HepG2 (cell line): Measurements from ENCODE around the gene NPW. TPM values are rescaled to one million over a fixed set of nuclear protein-coding genes. Genes with fewer than 3 reads are reported as not detected.

Experiments
- ATAC-seq: fragments of 200-7000 bp; cut with Tn5 transposase; 3 replicates; pipeline ENCODE4 v1.9.1; 2020; ENCODE audit warnings: mild to moderate bottlenecking, moderate library complexity
- BruUV-seq: library from RNA; stranded (reverse); fragments of 400-500 nt; replicated peaks from 2 replicates; lab custom pipeline; 2021; lab: Mats Ljungman, UMichigan
- CTCF ChIA-PET: fragments of 300-600 bp; formaldehyde crosslinking; extraction: SDS; loops from one replicate; lab custom pipeline; 2021; ENCODE audit warnings: low total read pairs, inconsistent platforms, low intra/inter-chr PET ratio; lab: Yijun Ruan, JAX
- POLR2A ChIA-PET: fragments of 350-600 bp; sonication (Branson Sonifier 250); formaldehyde crosslinking; loops from one replicate; lab custom pipeline; 2020; ENCODE audit warnings: antibody characterized with exemption, inconsistent platforms; lab: Yijun Ruan, JAX
- DNase-seq: peaks from one replicate; pipeline ENCODE4 v3.0.0-alpha.2; 2015; ENCODE audit warnings: low spot score
- FAIRE-seq: peaks from 3 replicates; lab custom pipeline; 2011; peaks lifted over from hg19 to GRCh38; lab: Jason Lieb, UNC
- H2AFZ ChIP-seq: one replicate; pipeline ENCODE4 v1.6.1; 2011; ENCODE audit warnings: low read length, inconsistent platforms
- H3K27ac ChIP-seq: fragments of 300-600 bp; 3 replicates; pipeline ENCODE4 v1.8.0; 2011; ENCODE audit warnings: mixed run types, mild to moderate bottlenecking, mixed read lengths, low read length, inconsistent platforms; ENCODE audit not compliant: insufficient read depth; ENCODE audit errors: extremely low read length
- H3K27me3 ChIP-seq, 2 experiments: fragments of 200-600 bp in 1 of 2; 2 replicates in 1 of 2; 3 replicates in 1 of 2; pipeline versions ENCODE4 v1.6.0 to v1.8.0; 2011; ENCODE audit warnings: low read length in 2 of 2, mild to moderate bottlenecking in 2 of 2, moderate library complexity in 2 of 2, inconsistent platforms in 1 of 2; ENCODE audit not compliant: insufficient read depth in 2 of 2, control insufficient read depth in 1 of 2
- H3K36me3 ChIP-seq, 2 experiments: fragments of 200-600 bp in 1 of 2; replicated peaks in 1 of 2; 2 replicates in 1 of 2; 3 replicates in 1 of 2; pipeline versions ENCODE4 v1.5.1 to v1.8.0; 2011; ENCODE audit warnings: low read length in 2 of 2, inconsistent platforms in 1 of 2; ENCODE audit not compliant: insufficient read depth in 2 of 2, control insufficient read depth in 1 of 2
- H3K4me1 ChIP-seq: 2 replicates; pipeline ENCODE4 v1.5.1; 2012; ENCODE audit warnings: low read length, inconsistent platforms; ENCODE audit not compliant: insufficient read depth
- H3K4me2 ChIP-seq: 2 replicates; pipeline ENCODE4 v1.6.0; 2011; ENCODE audit warnings: low read depth, low read length, inconsistent platforms
- H3K4me3 ChIP-seq, 3 experiments: fragments of 200-600 bp in 1 of 3; sonication (generic), shearing (Covaris generic) in 1 of 3; replicated peaks in 1 of 3; 2 replicates each; pipeline ENCODE4 v1.5.1; 2011 to 2016; ENCODE audit warnings: low read length in 3 of 3, inconsistent platforms in 2 of 3, low read depth in 2 of 3, mild to moderate bottlenecking in 2 of 3, control low read depth in 1 of 3, mixed read lengths in 1 of 3; ENCODE audit not compliant: insufficient read depth in 1 of 3
- H3K79me2 ChIP-seq: one replicate; pipeline ENCODE4 v1.6.1; 2011; ENCODE audit warnings: low read length, inconsistent platforms; ENCODE audit not compliant: insufficient read depth
- H3K9ac ChIP-seq: 2 replicates; pipeline ENCODE4 v1.6.0; 2011; ENCODE audit warnings: mild to moderate bottlenecking, low read depth, low read length, inconsistent platforms; ENCODE audit not compliant: insufficient read depth
- H3K9me3 ChIP-seq: 2 replicates; pipeline ENCODE4 v1.5.1; 2012; ENCODE audit warnings: mild to moderate bottlenecking, low read length
- H4K20me1 ChIP-seq: 2 replicates; pipeline ENCODE4 v1.6.0; 2011; ENCODE audit warnings: inconsistent platforms, mild to moderate bottlenecking, low read length, moderate library complexity; ENCODE audit not compliant: insufficient read depth
- CENPX ChIP-seq: sonication (generic); formaldehyde crosslinking; IDR thresholded peaks from 2 replicates; pipeline ENCODE4 v1.9.0; 2021; ENCODE audit warnings: mild to moderate bottlenecking, missing genetic modification reagents, moderate library complexity
- DZIP1 ChIP-seq: sonication (generic); formaldehyde crosslinking; IDR thresholded peaks from 2 replicates; pipeline ENCODE4 v1.5.0; 2020; ENCODE audit warnings: mild to moderate bottlenecking, missing genetic modification reagents
- MAFF ChIP-seq: IDR thresholded peaks from 2 replicates; pipeline ENCODE4 v1.6.1; 2011; ENCODE audit warnings: low read depth, low read length, improper control_type of control experiment
- MAZ ChIP-seq, 2 experiments: sonication (generic) in 1 of 2; formaldehyde crosslinking in 1 of 2; IDR thresholded peaks; 2 replicates each; pipeline versions ENCODE4 v1.5.0 to v1.6.1; 2012 to 2020; ENCODE audit warnings: low read depth in 2 of 2, mild to moderate bottlenecking in 2 of 2, borderline replicate concordance in 1 of 2, improper control_type of control experiment in 1 of 2, low read length in 1 of 2, missing genetic modification reagents in 1 of 2, moderate library complexity in 1 of 2
- NFKBIZ ChIP-seq: IDR thresholded peaks from 2 replicates; pipeline ENCODE4 v1.6.1; 2018; ENCODE audit warnings: missing genetic modification reagents, missing compliant biosample characterization
- PCBP1 ChIP-seq: fragments of 200-400 bp; formaldehyde crosslinking; IDR thresholded peaks from 2 replicates; pipeline ENCODE4 v1.6.1; 2017; ENCODE audit warnings: mild to moderate bottlenecking, low read depth, low read length, borderline replicate concordance
- RARA ChIP-seq: IDR thresholded peaks from 2 replicates; pipeline ENCODE4 v1.6.1; 2016; ENCODE audit warnings: missing genetic modification reagents, missing compliant biosample characterization
- RBFOX2 ChIP-seq: fragments of 200-400 bp; formaldehyde crosslinking; IDR thresholded peaks from 2 replicates; pipeline ENCODE4 v1.6.1; 2017; ENCODE audit warnings: low read depth, mild to moderate bottlenecking, low read length
- RELA ChIP-seq: sonication (generic); formaldehyde crosslinking; IDR thresholded peaks from 2 replicates; pipeline ENCODE4 v1.4.0; 2020; ENCODE audit warnings: missing genetic modification reagents
- RFX3 ChIP-seq: IDR thresholded peaks from 2 replicates; pipeline ENCODE4 v1.6.1; 2016; ENCODE audit warnings: missing biosample characterization, missing genetic modification reagents
- RXRB ChIP-seq: IDR thresholded peaks from 2 replicates; pipeline ENCODE4 v1.6.1; 2016; ENCODE audit warnings: borderline replicate concordance, missing genetic modification reagents, missing compliant biosample characterization
- ZBTB38 ChIP-seq: sonication (generic); formaldehyde crosslinking; IDR thresholded peaks from 2 replicates; pipeline ENCODE4 v1.5.1; 2020; ENCODE audit warnings: mild to moderate bottlenecking, missing genetic modification reagents
- ZSCAN29 ChIP-seq: sonication (generic); formaldehyde crosslinking; conservative IDR thresholded peaks from 2 replicates; pipeline ENCODE4 v1.4.0; 2020; ENCODE audit warnings: mild to moderate bottlenecking, missing genetic modification reagents
- WGBS: methylation state at CpG from one replicate; pipeline ENCODE4 v1.1.6; 2017; ENCODE audit warnings: low lambda C conversion rate; 5-methylcytosine and 5-hydroxymethylcytosine counted together
- in situ Hi-C: cut with HindIII; loops from 2 replicates; pipeline ENCODE4 v1.10.0; 2017; ENCODE audit warnings: low pct_unique_long_range_greater_than_20kb; ENCODE audit not compliant: extremely low pct_ligation_motif_present
- intact Hi-C: fragments of 100-400 bp; cut with micrococcal nuclease; formaldehyde crosslinking; loops from one replicate; pipeline ENCODE4 v1.10.0; 2022; ENCODE audit not compliant: unreplicated experiment
- polyA plus RNA-seq, 8 experiments: library from polyadenylated mRNA; depleted of rRNA in 3 of 8; stranded (reverse) in 7 of 8; unstranded in 1 of 8; fragments of >200 nt; fragmentation: Illumina TruSeq in 4 of 8; extraction: Trizol in 4 of 8; gene quantifications; 2 replicates each; pipeline versions ENCODE4 v1.2.1 to v1.2.3, GENCODE V29; 2011 to 2016; ENCODE audit warnings: low read depth in 4 of 8, missing spikeins in 1 of 8, mixed read lengths in 1 of 8; ENCODE audit not compliant: insufficient read depth in 1 of 8
- total RNA-seq, 5 experiments: library from RNA; depleted of rRNA; stranded (reverse); fragments of >200 nt; fragmentation: Illumina TruSeq; extraction: Trizol; gene quantifications; 2 replicates each; pipeline ENCODE4 v1.2.3, GENCODE V29; 2016; ENCODE audit warnings: low read depth in 1 of 5

The NPW gene
- total and polyA plus RNA-seq, 2 of the 13 experiments (the other 11 are each of a cell fraction or from before 2014, with no cell fraction given) = 0.24 to 0.97 TPM

- in situ Hi-C loops (no loop called here), intact Hi-C loops (no loop called here)
- BruUV-seq = TSS peak; percentile 43
- ChIA-PET CTCF (no interaction called here), POLR2A (interaction anchor here (4.2 to 4.8 kb wide), 2 partner anchors 9 to 12 kb away, joined by 62 to 67 read pairs; partner anchors contain the start of genes NHERF2, NTHL1 and TSC2)
- 98% methylated on average over 25 of the region's 29 CpGs for WGBS
- Histone ChIP-seq H3K27me3 (no peaks in the 10 kb centered on the region), H3K4me2 (no peak overlapping the region), H3K79me2 (no peaks in the 10 kb centered on the region), H2AFZ (no peak overlapping the region), H4K20me1 (no peaks in the 10 kb centered on the region), H3K4me3 (no peak overlapping the region), H3K9ac (no peak overlapping the region), H3K36me3 (peaks cover 3 to 6% of the 10 kb centered on the region in 2 experiments; a peak in 3 of 5 replicates), H3K9me3 (no peaks in the 10 kb centered on the region), H3K4me1 (peaks cover 94% of the 10 kb centered on the region), H3K27ac (no peak overlapping the region)
- no peak for FAIRE-seq
- DNase-seq = no peak
- TF ChIP-seq PCBP1 (0 out of 2 replicates have a peak, but pooled peaks have one; percentile 42), CENPX (no peak)
- no peak for ATAC-seq
These were observed 18.2 kb downstream of the NPW start for GRCh38 chr16:2037647-2038381.

GRCh38 chr16:2038382-2039231, 19.0 kb downstream of the NPW start:
- H3K4me3 ChIP-seq = peak overlapping the region in 1 of 3 experiments; percentile 46; a peak in 2 of 6 replicates
- intact Hi-C loops = no loop called here
- 69% methylated on average over 14 of the region's 41 CpGs for WGBS
- H3K4me2 ChIP-seq = peak overlapping the region; percentile 64
- H3K27ac ChIP-seq = peak overlapping the region; percentile 86
- no peaks in the 10 kb centered on the region for H4K20me1 ChIP-seq
- FAIRE-seq (no peak), ATAC-seq (peak; percentile 0; the same call in 2 of the 3 replicates), DNase-seq (no peak)
- ChIA-PET CTCF (no interaction called here), POLR2A (interaction anchor here (0.9 to 4.8 kb wide), 14 partner anchors 9 to 256 kb away, joined by 3 to 67 read pairs (median 5); partner anchors contain the start of genes NHERF2, NPW, NTHL1 and NUBP2)
- peak overlapping the region; percentile 26; the same call in 1 of the 2 replicates for H3K9ac ChIP-seq
- H3K79me2 ChIP-seq = no peaks in the 10 kb centered on the region
- H2AFZ ChIP-seq = no peak overlapping the region
- no TSS peak for BruUV-seq
- H3K27me3 ChIP-seq = no peaks in the 10 kb centered on the region
- H3K9me3 ChIP-seq = no peaks in the 10 kb centered on the region
- in situ Hi-C loops = no loop called here
- peaks cover 3 to 6% of the 10 kb centered on the region in 2 experiments; a peak in 3 of 5 replicates for H3K36me3 ChIP-seq
- H3K4me1 ChIP-seq = peaks cover 86% of the 10 kb centered on the region
- TF ChIP-seq RARA (CRISPR knock-in tag) (no peak), DZIP1 (no peak), ZSCAN29 (CRISPR knock-in tag) (no peak), RELA (CRISPR knock-in tag) (no peak), MAFF (no peak), RBFOX2 (peak; percentile 71), RXRB (CRISPR knock-in tag) (no peak), MAZ (IDR thresholded peaks at IDR 0.05; ENCODE audit: borderline replicate concordance, low read depth, low read length) (no peak), MAZ (CRISPR knock-in tag; IDR thresholded peaks at IDR 0.05; ENCODE audit: low read depth) (0 out of 2 replicates have a peak, but pooled peaks have one; percentile 2), NFKBIZ (no peak), RFX3 (CRISPR knock-in tag) (no peak), ZBTB38 (peak; percentile 99)
